CD4-positive, alpha-beta T cell treated with Interleukin-15 for 1 hour (primary cell): ENCODE results near the gene INHBC.
"Not testable (repeated sequence)": the region's sequence is repeated elsewhere in the genome, so short reads cannot be mapped to it uniquely, and the experiment has no call there.

Experiments
- DNase-seq: peaks from one replicate; pipeline ENCODE4 v3.0.0-alpha.2; 2020

The INHBC gene

GRCh38 chr12:57434517-57435223, at the start of gene INHBC:
INHBC (plus strand) TSS chr12:57434784; CDS start chr12:57434887, 103 bp downstream.
- DNase-seq: no peak

GRCh38 chr12:57385586-57385985, 49.0 kb upstream of the INHBC start:
- no peak for DNase-seq

GRCh38 chr12:57386187-57386720, 48.3 kb upstream of the INHBC start:
- DNase-seq: no peak

GRCh38 chr12:57388425-57388824, 46.2 kb upstream of the INHBC start:
- DNase-seq: no peak

- no peak for DNase-seq
These were observed 45.6 kb upstream of the INHBC start for GRCh38 chr12:57389033-57389432.

- no peak for DNase-seq
These were observed 44.4 kb upstream of the INHBC start for GRCh38 chr12:57390174-57390573.

- DNase-seq: no peak
These were observed 39.5 kb upstream of the INHBC start for GRCh38 chr12:57395121-57395520.

GRCh38 chr12:57397441-57397840, 37.1 kb upstream of the INHBC start:
- DNase-seq: no peak

GRCh38 chr12:57399718-57400463, 34.7 kb upstream of the INHBC start:
- not testable (repeated sequence) for DNase-seq

GRCh38 chr12:57401165-57401564, 33.4 kb upstream of the INHBC start:
- no peak for DNase-seq

GRCh38 chr12:57402156-57402555, 32.4 kb upstream of the INHBC start:
- not testable (repeated sequence) for DNase-seq

- no peak for DNase-seq
These were observed 29.5 kb upstream of the INHBC start for GRCh38 chr12:57404966-57405640.

GRCh38 chr12:57410534-57410933, 24.1 kb upstream of the INHBC start:
- no peak for DNase-seq

- DNase-seq: not testable (repeated sequence)
These were observed 20.4 kb upstream of the INHBC start for GRCh38 chr12:57414160-57414559.

- DNase-seq: no peak
These were observed 19.5 kb upstream of the INHBC start for GRCh38 chr12:57415088-57415487.

GRCh38 chr12:57416039-57416996, 18.3 kb upstream of the INHBC start:
- no peak for DNase-seq

GRCh38 chr12:57418255-57418654, 16.3 kb upstream of the INHBC start:
- no peak for DNase-seq

- DNase-seq: no peak
These were observed 15.1 kb upstream of the INHBC start for GRCh38 chr12:57419495-57419894.

GRCh38 chr12:57420482-57420881, 14.1 kb upstream of the INHBC start:
- DNase-seq: no peak

GRCh38 chr12:57426948-57427347, 7.6 kb upstream of the INHBC start:
- DNase-seq: not testable (repeated sequence)

GRCh38 chr12:57428965-57429364, 5.6 kb upstream of the INHBC start:
- DNase-seq: no peak

- no peak for DNase-seq
These were observed 5.0 kb upstream of the INHBC start for GRCh38 chr12:57429473-57430111.
